Limb (tissue), 2 donors: ENCODE measurements around the gene AFF2.

Source experiments
- DNase-seq, 2 donors: peaks; one replicate each; pipeline ENCODE4 v3.0.0-alpha.2; 2016; ENCODE audit errors: extremely low spot score in 2 of 2

The AFF2 gene

DNA sequence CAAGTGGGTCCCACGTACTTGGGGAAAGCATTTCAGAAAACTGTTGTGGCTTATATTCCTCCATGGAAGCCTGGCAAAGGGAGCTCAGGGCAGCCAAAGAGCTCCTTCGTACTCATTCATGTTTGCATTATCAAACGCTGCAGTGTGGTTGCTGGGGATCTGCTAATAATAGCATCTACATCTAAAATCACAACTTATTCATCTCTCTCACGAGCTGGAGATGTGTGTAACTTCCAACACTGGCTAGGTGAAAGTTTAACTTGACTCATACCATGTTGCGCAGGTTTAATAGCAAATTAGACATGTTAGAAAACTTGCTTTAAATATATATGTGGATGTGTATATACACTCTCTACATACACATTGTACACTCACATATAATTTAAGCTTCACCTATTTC lies 415.1 kb downstream of the AFF2 start:
- DNase-seq = no peak

DNA sequence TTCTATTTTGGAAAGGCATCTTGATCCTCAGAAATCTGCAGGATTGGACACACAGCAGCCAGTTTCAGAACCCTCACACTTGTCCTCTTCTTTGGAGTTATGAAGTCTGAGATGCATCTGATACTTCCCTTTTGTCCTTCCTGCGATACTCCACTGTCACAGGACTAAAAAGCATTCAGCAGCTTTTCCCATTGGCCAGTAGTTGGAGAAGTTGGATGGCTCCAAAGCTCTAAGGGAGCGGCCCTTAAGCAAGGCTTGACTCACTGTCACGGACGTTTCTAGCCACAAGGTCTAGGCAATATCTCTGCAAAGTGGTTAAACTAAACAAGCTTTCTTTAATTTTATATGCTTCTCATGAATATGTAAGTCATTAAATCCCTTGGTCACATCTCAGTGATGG lies 417.0 kb downstream of the AFF2 start:
- no peak for DNase-seq

DNA sequence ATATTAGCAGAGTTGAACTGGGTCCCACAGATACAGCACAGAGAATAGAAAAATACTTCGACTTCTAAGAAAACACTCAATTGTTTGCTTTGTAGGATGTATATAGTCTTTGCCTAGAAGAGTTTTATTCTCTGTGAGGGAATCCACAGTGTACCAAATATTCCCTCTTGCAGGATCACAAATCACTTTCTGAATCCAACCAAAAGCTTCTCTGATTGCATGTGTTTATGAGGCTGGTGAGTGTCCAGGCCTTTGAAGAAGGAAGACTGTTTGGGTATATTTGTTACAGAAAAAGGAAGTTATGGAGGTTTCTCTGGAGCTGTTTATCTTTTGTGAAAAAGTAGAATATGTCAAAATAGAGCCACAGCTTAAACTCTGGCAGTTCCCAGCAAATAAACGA lies 423.2 kb downstream of the AFF2 start:
- no peak for DNase-seq

DNA sequence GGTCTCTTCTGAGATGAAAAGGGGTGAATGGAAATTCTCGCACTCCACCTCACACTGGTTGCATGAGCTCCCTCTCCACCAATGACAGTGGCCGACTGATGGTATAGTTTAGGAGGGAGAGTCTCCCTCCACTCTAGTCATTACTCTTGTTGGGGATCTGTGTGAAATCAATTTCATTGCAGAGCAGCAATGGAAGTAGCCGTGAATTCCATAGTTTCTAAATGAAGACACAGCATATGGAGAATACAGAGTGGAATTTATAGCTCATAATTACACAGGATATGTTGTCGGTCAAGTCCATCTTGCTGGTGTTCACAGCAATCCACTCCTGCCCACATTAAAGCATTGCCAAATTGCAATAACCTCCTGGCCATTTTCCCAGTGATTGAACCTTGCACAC lies 426.0 kb downstream of the AFF2 start:
- DNase-seq = no peak

DNA sequence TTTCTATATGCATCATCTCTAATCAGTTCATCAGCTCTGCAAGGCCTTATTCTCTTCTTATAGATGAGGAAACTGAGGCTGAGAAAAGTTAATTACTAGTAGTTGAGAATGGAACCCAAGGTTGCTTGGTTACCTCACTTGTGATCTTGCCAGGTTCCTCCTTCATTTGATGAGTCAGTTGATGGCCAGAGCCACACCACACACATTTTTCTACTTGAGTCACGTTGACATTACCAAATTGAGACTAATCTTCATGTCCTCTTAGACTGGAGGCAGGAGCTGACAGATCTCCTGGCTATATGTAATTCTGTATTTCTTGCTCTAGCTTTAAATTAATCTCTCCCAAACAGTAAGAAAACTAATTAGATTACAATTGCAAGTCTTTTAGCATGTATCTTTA lies 428.4 kb downstream of the AFF2 start:
- no peak for DNase-seq

DNA sequence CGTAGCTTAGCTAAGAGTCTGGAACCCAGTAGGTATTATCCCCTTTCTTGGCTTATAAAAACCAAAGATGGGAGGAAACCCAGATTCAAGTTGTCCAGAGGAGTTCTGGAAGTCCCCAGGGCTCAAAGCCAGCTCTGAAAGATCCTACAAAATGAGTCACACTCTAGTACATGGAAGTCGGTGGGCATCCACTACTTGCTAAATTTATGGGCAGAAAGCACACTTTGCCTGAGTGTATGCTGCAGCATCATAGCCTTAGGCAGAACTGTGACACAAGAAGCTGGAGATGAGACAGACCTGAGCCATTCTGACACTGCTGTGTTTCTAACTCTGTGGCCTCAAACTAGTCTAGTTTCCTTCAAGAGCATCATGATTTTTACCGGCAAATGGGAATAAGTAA lies 429.3 kb downstream of the AFF2 start:
- no peak for DNase-seq

DNA sequence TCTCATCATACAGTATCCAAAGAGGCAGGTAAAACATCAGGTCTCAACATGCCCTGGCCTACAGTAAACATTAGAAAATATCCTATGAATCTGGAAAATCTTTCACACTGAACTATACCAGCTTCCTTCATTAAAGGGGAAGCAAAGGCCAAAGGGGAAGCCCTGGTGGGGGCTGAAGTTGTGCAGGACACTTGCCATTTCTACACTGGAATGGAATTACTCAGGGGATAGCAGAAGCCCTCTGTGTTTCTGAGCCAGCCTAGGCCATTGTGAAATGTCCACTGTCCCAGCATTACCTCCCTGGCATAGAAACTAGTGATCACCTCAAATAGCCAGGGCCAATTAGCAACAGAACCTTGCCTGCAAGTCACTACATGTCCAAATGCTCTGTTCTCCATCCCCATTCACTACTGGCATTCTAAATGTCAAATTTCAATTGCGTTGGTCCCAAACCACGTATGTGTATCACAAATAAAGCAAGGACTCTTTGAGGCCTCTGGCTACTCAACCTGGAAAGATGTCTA lies 429.9 kb downstream of the AFF2 start:
- no peak for DNase-seq

DNA sequence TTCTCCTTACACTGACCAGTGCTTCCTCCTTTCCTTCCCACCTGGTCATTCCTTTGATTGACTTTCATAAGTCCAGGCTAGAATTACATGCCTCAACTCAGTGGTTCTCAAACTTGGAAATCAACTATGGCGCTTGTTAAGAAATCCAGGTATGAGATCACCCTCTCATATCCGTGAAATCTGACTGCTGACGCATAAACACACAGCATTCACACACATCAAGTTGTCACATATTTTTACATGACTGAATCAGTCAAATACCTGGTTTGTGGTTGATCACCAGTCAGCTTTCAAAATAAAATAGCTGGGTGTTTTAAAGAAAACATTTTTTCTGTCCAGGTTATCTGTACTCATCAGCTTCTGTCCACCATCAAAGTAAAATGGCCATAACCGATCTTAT lies 433.5 kb downstream of the AFF2 start:
- no peak for DNase-seq

DNA sequence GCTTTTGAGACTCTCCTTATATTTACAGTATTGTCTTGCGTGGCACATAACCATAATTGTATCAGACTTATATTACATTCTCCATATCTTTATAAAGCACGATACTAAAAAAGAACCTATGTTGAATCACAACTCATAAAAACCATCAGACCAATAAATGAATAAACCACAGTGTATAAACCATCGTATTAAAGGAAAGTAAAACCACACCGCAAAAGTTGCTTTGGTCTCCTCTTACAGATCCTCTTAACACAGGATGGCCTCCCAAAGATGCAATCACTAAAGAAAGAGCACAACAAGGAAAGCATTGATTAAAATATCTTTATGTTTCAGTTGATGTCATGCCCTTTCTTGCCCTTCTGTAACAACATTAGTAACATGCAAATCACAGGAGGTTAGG lies 437.9 kb downstream of the AFF2 start:
- DNase-seq = no peak

DNA sequence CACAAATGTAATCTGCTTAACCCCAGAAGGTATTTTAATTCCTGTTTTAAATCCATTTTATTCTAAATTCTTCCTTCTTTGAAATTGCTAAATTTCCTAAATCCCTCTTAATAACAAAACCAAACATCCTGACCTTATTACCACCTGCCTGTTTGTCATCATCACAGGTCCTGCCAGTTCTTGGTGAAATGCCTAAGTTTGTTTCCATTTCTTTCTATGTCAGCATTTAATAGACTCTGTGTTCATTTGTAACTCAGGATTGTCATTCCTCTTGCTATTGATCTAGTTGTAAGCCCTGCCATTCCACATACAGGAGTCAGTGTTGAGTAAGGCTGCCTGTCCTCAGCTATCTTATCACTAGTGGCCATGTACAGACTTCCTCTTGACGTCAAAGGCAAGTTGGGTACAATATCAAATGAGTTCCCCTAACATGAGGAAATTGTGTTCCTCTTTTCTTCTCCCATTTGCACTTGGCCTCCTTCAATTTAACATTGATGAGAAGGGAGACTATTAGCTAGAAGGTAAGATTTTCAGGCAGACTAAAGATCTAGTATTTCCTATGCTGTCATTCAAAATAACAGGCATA lies 440.1 kb downstream of the AFF2 start:
- DNase-seq = no peak

DNA sequence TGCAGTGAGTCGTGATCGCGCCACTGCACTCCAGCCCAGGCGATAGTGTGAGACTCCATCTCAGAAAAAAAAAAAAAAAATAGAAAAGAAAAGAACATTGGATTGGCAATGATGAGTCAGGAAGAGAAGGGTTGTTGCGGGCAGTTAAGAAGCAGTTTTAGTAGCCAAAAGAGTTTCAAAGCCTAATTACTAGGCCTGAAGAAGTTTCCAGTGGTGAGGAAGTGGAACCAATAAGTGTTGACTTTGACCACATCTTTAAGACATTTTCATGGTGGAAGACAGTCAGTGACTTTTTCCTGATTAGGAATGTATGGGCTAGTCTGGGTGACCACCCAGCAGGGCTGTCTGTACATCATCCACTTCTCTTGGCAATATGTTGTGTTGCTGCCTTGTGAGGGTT lies 442.3 kb downstream of the AFF2 start:
- no peak for DNase-seq

DNA sequence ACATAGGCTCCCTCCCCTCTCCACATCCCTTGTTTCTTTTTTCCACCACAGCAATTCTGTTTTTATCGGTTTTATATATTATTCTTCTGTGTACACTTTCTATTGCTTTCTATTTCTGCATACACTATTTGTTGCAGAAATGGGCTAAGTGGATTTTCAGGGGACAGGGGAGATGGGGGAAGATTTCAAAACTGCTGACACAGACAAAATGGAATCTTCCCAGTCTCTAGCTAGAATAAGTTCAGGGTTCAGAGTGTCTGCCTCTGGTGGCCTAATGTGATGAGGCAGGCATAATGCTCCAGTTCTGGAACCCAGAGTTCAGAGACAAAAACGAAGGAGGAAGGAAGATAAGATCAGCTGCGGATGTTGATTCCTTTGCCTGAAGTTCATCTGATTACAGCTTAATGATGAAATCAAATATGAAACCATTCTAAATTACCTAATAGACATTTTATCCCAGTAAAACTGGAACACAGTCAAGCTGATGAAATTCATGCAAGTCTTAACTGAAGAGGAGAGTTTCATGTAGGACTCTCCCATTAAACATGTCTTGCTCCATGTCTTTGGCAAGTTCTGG lies 447.1 kb downstream of the AFF2 start:
- no peak for DNase-seq

DNA sequence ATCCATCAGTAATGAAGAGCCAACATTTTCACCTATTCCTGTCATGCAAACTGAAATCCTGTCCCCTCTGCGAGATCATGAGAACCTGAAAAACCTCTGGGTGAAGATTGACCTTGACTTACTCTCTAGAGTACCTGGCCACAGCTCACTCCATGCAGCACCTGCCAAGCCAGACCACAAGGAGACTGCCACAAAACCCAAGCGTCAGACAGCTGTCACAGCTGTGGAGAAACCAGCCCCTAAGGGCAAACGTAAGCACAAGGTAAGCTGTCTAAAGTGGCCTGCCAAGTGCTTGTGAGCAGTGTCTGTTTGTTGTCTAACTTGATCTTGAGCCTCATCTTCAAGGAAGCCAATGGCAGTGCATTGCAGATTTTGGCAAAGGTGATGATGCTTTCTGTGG lies 455.9 kb downstream of the AFF2 start:
- no peak for DNase-seq

DNA sequence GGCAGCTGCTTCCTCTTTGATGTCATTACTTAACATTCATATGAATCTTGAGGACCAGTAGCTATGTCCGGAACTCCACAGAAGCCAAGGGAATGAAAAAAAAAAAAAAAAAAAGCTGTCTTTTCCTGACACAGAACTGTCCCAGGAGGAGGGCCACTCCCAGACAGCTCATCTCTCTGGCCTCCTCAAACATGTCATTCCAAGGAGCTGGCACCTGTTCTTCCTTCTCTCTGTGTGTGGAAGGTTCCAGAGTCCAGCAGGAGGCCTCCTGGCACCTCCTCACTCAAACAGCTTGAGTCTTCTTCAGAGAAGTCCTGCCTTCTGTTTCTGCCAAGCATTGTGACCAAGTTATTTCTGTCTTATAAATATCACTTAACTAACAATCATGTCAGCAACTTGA lies 458.5 kb downstream of the AFF2 start:
- DNase-seq = no peak

DNA sequence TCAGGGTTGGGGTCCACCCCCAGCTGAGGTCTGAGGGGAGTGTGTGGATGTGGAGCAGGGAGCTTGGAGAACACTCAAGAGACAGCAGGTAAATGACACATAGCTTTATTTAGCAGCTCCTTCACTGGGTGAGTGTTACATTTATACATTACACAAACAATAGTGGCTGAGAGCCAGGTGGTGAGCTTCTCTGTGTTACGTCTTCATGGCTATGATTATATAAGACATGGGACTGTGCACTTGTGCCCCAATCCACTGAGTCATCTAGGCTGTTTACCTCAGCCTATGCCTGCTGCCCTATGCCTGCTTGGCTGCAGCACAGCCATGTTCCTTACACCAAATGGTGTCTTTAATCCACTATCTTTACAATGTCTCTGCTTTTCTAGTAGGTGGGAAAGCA lies 459.6 kb downstream of the AFF2 start:
- no peak for DNase-seq

DNA sequence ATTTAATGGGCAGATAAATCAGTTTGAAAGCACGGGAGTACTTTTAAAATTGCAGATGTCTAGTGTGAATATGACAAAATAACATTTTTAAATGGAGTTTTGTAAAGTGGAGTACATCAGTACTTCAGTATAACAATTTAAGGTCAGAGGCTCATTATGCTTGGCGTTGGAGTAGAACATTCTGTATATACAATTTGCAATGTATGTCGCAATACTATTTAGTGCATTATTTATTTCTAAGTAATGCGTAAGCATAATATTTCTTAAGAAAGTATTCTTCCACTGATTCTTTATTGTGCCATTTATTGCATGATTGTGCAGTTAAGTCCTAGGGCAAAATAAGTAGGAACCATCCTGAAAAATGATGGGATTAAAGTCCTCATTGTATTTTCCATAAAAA lies 461.6 kb downstream of the AFF2 start:
- DNase-seq = no peak

DNA sequence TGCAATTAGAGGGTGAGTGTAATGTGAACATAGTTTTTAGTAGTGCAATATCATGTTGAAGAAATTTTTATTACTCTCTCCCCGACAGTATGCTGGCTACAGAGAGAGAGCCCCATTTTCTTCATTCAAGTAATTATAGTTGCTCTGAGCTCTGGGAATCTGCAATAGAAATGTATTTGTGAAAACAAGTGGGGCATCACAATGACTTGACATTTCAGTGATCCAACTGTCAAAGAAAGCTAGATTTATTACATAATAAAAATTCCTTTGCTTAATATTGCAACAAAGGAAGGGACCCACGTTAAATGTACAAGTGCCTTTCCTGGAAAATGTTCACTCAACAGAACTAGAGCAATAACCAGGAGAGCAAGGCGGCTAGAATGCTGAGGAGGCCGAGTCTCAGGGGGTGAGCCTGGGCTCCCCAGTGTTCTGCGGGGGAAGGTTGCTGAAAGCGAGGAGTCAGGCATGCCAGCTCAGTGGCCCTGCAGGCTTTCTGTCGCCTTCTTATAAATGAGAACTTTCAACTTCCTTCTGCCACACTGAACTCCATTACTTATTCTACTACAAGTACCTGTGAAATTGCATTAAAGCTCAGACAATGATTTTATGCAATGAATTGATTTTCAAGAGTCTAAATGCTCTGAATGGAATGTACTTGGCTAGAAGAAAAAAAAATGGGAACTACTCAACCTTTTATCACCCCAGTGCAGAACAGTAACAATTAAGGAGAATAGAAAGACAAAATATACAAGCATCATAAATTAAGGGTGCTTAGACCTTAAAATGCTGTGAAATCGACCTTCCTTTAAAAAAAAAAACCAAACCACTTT lies 476.4 kb downstream of the AFF2 start:
- DNase-seq = no peak

DNA sequence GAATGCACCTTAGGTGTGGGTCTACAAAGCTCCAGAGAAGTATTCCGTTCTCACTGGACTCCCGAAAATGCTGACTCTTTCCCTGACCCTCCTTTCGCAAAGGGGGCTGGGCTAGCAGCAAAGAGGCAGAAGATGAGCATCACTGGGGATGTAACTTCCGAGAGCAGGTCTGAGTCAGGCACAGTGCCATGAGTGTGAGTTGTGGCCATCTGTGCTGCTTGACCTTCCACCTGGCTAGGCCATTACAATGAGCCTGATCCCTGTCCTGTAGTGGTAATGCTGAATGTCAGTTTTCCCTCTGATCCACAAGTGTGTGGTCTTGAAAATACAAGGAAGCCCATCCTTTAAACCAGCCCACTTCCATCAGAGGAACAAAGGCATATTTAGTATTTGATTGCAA lies 479.4 kb downstream of the AFF2 start:
- no peak for DNase-seq

DNA sequence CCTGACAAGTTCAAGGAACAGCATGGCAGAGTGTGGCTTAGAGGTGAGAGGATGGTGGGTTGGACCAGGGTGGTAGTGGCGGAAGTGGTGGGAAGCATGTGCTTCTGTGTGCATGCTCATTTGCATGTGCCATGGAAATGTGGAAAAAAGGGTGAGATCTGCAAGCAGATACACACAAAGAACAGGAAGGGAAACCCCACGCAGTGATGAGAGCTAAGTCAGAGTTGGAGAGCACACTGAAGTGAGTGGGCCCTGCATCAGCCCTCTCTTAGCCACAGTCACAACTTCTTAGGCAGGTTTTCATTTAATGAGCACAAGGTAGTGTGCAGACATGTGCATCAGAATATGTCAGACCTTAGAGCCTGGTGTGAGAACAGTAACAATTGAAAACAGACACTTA lies 483.8 kb downstream of the AFF2 start:
- no peak for DNase-seq

DNA sequence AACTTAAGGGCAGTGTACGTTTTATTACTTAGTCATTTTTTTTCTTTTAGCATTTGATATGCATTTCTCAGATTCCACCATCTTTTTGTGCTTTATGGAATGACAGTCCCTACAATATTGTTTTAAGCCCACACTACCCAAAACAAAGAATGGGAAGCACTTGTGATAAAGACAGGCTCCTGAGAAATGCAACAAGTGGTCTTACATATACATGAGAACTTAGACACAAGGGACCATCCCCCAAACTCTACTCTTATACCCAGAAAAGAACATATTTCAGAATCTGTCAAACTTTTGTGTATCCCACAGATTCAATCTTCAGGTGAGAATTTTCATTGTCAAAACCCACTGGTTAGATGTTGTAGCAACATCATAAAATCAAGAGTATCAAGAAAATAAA lies 491.1 kb downstream of the AFF2 start:
- no peak for DNase-seq

DNA sequence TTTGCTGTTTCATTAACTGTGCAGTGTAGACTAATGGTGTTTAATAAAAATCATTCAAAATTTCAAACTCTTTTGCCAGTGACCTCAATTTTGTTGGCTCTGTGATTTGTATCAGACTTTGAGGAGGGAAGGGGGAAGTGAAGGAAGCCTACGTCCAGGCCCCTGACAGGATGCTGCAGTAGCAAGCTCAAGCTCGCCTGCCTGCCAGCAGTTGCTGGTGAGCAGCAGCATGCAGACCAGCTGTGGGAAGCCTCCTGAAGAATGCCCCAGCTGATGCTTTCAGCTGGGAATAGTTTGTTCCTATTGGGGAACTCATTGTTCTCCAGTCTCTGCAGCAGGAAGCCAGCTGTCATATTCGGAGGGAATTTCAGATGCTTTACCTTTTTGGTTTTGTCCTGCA lies 495.2 kb downstream of the AFF2 start:
- DNase-seq = no peak

DNA sequence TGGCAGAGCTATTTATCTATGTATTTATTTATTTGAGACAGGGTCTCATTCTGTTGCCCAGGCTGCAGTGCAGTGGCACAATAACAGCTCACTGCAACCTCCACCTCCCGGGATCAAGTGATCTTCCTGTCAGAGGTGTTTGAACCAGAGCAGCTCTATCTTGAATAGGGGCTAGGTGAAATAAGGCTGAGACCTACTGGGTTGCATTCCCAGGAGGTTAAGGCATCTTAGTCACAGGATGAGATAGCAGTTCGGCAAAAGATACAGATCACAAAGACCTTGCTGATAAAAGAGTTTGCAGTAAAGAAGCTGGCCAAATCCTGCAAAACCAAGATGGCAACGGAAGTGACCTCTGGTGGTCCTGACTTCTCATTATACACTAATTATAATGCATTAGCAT lies 501.9 kb downstream of the AFF2 start:
- DNase-seq = no peak
